ENCODE results near the gene MS4A4E. TPM values are rescaled to one million over a fixed set of nuclear protein-coding genes. Genes with fewer than 3 reads are reported as not detected.
"Not testable (repeated sequence)": the region's sequence is repeated elsewhere in the genome, so short reads cannot be mapped to it uniquely, and the experiment has no call there.

The MS4A4E gene
- total and polyA plus RNA-seq, 2 of the 13 experiments (the other 11 are each of a cell fraction or from before 2014, with no cell fraction given) = not detected

DNA sequence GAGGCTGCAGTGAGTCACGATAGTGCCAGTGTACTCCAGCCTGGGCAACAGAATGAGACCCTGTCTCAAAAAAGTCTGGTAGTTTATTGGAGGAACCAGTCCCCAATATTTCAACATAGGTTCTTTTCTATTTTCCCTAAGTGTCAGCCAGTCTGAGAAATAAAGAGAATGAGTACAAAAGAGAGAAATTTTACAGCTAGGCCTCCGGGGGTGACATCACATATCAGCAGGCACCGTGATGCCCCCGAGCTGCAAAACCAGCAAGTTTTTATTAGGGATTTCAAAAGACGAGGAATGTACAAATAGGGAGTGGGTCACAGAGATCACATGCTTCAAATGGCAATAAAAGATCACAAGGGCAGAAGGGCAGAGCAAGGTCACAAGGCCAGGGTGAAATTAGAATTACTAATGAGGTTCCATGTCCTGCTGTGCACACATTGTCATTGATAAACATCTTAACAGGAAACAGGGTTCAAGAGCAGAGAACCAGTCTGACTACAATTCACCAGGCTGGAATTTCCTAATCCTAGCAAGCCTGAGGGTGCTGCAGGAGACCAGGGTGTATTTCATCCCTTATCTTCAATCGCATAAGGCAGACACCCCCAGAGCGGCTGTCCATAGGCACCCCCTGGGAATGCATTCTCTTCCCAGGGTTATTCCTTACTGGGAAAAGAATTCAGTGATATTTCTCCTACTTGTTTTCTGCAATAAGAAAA, 42.6 kb upstream of the MS4A4E start:
- H2AFZ ChIP-seq (ENCODE audit: low read length); DNase-seq (ENCODE audit: low spot score); POLR2A ChIA-PET; CTCF ChIA-PET (ENCODE audit: low intra/inter-chr PET ratio, low total read pairs); FAIRE-seq; H3K9me3 ChIP-seq (ENCODE audit: low read length); in situ Hi-C loops (cut with HindIII; ENCODE audit: extremely low pct_ligation_motif_present, low pct_unique_long_range_greater_than_20kb); BruUV-seq (replicated peaks); H3K79me2 ChIP-seq (ENCODE audit: insufficient read depth, low read length); H3K27ac ChIP-seq (ENCODE audit: extremely low read length, insufficient read depth, low read length); H3K4me3 ChIP-seq (replicated peaks in 1 of 3; ENCODE audit: insufficient read depth in 1 of 3, low read depth in 2 of 3, low read length in 3 of 3); H3K4me1 ChIP-seq (ENCODE audit: insufficient read depth, low read length); H4K20me1 ChIP-seq (ENCODE audit: insufficient read depth, low read length); ATAC-seq; H3K9ac ChIP-seq (ENCODE audit: insufficient read depth, low read depth, low read length); H3K27me3 ChIP-seq (ENCODE audit: control insufficient read depth in 1 of 2, insufficient read depth in 2 of 2, low read length in 2 of 2); intact Hi-C loops (cut with micrococcal nuclease; ENCODE audit: unreplicated experiment); H3K36me3 ChIP-seq (replicated peaks in 1 of 2; ENCODE audit: control insufficient read depth in 1 of 2, insufficient read depth in 2 of 2, low read length in 2 of 2); H3K4me2 ChIP-seq (ENCODE audit: low read depth, low read length): not testable (repeated sequence)
- WGBS (ENCODE audit: low lambda C conversion rate) = 21% methylated on average over 7 of the region's 7 CpGs

DNA sequence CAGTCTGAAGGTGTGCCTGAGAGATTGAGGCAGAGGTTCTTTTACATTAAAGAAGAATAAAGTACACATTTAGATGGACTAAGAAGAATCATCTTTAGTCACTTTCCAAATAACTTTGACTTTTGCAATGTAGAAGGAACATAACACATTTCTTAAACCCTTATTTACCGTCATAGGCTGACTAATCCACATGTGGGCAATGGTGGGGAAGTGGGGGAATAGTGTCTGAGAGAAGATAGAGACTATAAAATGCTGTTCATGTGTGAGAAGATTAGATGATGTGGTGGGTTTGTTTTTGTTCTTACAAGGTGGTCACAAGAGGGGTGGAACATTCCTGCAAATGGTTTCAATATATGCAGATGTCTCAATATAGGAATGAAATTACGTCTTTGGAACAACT, 39.3 kb upstream of the MS4A4E start:
- Histone ChIP-seq H3K27ac (ENCODE audit: extremely low read length, insufficient read depth, low read length) (no peak overlapping the region), H3K4me2 (ENCODE audit: low read depth, low read length) (no peak overlapping the region), H3K27me3 (ENCODE audit: control insufficient read depth in 1 of 2, insufficient read depth in 2 of 2, low read length in 2 of 2) (no peaks in the 10 kb centered on the region), H3K79me2 (ENCODE audit: insufficient read depth, low read length) (no peaks in the 10 kb centered on the region), H3K9ac (ENCODE audit: insufficient read depth, low read depth, low read length) (no peak overlapping the region), H2AFZ (ENCODE audit: low read length) (no peak overlapping the region), H4K20me1 (ENCODE audit: insufficient read depth, low read length) (no peaks in the 10 kb centered on the region), H3K9me3 (ENCODE audit: low read length) (no peaks in the 10 kb centered on the region), H3K4me3 (replicated peaks in 1 of 3; ENCODE audit: insufficient read depth in 1 of 3, low read depth in 2 of 3, low read length in 3 of 3) (no peak overlapping the region), H3K36me3 (replicated peaks in 1 of 2; ENCODE audit: control insufficient read depth in 1 of 2, insufficient read depth in 2 of 2, low read length in 2 of 2) (no peaks in the 10 kb centered on the region), H3K4me1 (ENCODE audit: insufficient read depth, low read length) (no peaks in the 10 kb centered on the region)
- no TSS peak for BruUV-seq (replicated peaks)
- in situ Hi-C loops (cut with HindIII; ENCODE audit: extremely low pct_ligation_motif_present, low pct_unique_long_range_greater_than_20kb) = no loop called here
- FAIRE-seq (no peak), DNase-seq (ENCODE audit: low spot score) (no peak), ATAC-seq (no peak)
- ChIA-PET POLR2A (no interaction called here), CTCF (ENCODE audit: low intra/inter-chr PET ratio, low total read pairs) (no interaction called here)
- intact Hi-C loops (cut with micrococcal nuclease; ENCODE audit: unreplicated experiment) = no loop called here
- 0% methylated on average over 2 of the region's 2 CpGs for WGBS (ENCODE audit: low lambda C conversion rate)
- no peak for TF ChIP-seq NR2F1 (CRISPR knock-in tag; IDR thresholded peaks at IDR 0.05)
- TF ChIP-seq, protein P1, sequence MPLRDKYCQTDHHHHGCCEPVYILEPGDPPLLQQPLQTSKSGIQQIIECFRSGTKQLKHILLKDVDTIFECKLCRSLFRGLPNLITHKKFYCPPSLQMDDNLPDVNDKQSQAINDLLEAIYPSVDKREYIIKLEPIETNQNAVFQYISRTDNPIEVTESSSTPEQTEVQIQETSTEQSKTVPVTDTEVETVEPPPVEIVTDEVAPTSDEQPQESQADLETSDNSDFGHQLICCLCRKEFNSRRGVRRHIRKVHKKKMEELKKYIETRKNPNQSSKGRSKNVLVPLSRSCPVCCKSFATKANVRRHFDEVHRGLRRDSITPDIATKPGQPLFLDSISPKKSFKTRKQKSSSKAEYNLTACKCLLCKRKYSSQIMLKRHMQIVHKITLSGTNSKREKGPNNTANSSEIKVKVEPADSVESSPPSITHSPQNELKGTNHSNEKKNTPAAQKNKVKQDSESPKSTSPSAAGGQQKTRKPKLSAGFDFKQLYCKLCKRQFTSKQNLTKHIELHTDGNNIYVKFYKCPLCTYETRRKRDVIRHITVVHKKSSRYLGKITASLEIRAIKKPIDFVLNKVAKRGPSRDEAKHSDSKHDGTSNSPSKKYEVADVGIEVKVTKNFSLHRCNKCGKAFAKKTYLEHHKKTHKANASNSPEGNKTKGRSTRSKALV (CRISPR knock-in tag; IDR thresholded peaks at IDR 0.05) = no peak
- no peak for TF ChIP-seq PCBP2 (optimal IDR thresholded peaks at IDR 0.05; ENCODE audit: low read depth, low read length, poor library complexity, severe bottlenecking)
- TF ChIP-seq ZNF101 (CRISPR knock-in tag; IDR thresholded peaks at IDR 0.05; ENCODE audit: borderline replicate concordance, low read depth) = no peak
- no peak for TF ChIP-seq ZZZ3 (CRISPR knock-in tag; IDR thresholded peaks at IDR 0.05; ENCODE audit: borderline replicate concordance)
- TF ChIP-seq U2AF2 (IDR thresholded peaks at IDR 0.05; ENCODE audit: low read depth, low read length) = no peak
- no peak for TF ChIP-seq TCF12 (IDR thresholded peaks at IDR 0.05)
- TF ChIP-seq TCF12 (CRISPR knock-in tag; IDR thresholded peaks at IDR 0.05) = no peak
- TF ChIP-seq, protein P2, sequence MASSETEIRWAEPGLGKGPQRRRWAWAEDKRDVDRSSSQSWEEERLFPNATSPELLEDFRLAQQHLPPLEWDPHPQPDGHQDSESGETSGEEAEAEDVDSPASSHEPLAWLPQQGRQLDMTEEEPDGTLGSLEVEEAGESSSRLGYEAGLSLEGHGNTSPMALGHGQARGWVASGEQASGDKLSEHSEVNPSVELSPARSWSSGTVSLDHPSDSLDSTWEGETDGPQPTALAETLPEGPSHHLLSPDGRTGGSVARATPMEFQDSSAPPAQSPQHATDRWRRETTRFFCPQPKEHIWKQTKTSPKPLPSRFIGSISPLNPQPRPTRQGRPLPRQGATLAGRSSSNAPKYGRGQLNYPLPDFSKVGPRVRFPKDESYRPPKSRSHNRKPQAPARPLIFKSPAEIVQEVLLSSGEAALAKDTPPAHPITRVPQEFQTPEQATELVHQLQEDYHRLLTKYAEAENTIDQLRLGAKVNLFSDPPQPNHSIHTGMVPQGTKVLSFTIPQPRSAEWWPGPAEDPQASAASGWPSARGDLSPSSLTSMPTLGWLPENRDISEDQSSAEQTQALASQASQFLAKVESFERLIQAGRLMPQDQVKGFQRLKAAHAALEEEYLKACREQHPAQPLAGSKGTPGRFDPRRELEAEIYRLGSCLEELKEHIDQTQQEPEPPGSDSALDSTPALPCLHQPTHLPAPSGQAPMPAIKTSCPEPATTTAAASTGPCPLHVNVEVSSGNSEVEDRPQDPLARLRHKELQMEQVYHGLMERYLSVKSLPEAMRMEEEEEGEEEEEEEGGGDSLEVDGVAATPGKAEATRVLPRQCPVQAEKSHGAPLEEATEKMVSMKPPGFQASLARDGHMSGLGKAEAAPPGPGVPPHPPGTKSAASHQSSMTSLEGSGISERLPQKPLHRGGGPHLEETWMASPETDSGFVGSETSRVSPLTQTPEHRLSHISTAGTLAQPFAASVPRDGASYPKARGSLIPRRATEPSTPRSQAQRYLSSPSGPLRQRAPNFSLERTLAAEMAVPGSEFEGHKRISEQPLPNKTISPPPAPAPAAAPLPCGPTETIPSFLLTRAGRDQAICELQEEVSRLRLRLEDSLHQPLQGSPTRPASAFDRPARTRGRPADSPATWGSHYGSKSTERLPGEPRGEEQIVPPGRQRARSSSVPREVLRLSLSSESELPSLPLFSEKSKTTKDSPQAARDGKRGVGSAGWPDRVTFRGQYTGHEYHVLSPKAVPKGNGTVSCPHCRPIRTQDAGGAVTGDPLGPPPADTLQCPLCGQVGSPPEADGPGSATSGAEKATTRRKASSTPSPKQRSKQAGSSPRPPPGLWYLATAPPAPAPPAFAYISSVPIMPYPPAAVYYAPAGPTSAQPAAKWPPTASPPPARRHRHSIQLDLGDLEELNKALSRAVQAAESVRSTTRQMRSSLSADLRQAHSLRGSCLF (CRISPR knock-in tag; IDR thresholded peaks at IDR 0.05; ENCODE audit: borderline replicate concordance) = no peak
- no peak for TF ChIP-seq KAT8 (CRISPR knock-in tag; IDR thresholded peaks at IDR 0.05)
- no peak for TF ChIP-seq AKAP8 (CRISPR knock-in tag; IDR thresholded peaks at IDR 0.05)

Measured in HepG2 (cell line).